ENCODE data around the gene INPP5K. TPM values are rescaled to one million over a fixed set of nuclear protein-coding genes. Genes with fewer than 3 reads are reported as not detected.

INPP5K gene
- total and polyA plus RNA-seq, 10 of the 15 experiments (the other 5 are each of a cell fraction or from before 2014, with no cell fraction given) = 0.58 to 41.2 (median 23.3) TPM

DNA sequence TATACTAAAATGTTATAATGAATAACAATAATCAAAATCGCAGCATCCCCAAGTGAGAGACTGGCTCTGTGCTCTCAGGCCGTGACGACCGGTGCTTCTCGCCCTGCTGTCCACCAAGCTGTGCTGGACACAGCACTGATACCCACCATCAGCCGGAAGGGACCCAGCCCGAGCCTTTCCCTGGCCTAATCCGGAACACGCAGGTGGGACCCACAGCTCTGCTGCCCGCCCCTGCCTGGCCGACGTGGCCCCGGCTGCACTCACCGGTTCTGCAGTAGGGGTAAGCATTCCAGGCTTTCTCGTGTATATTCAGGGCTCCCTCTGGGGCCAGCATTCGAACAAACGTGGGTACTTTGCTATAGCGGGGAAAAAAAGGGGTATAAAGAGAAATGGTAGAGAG is 31.6 kb upstream of the INPP5K start:
- Histone ChIP-seq H3K27ac (ENCODE audit: control insufficient read depth, insufficient read depth) (no peak overlapping the region), H3K27me3 (replicated peaks in 1 of 2; ENCODE audit: control insufficient read depth in 2 of 2, insufficient read depth in 2 of 2, low read length in 1 of 2) (no peaks in the 10 kb centered on the region), H2AFZ (ENCODE audit: control insufficient read depth, low read depth, low read length) (no peak overlapping the region), H3K4me3 (no peak overlapping the region), H3K9ac (ENCODE audit: control insufficient read depth, insufficient read depth, low read length) (no peak overlapping the region), H3K9me3 (replicated peaks; ENCODE audit: control insufficient read depth, insufficient read depth, low read length) (no peaks in the 10 kb centered on the region), H3K79me2 (ENCODE audit: control insufficient read depth, insufficient read depth, low read length) (no peaks in the 10 kb centered on the region; the same call in 1 of the 2 replicates), H3K4me1 (ENCODE audit: control insufficient read depth, insufficient read depth, low read length) (peaks cover 6% of the 10 kb centered on the region), H3K4me2 (ENCODE audit: control insufficient read depth, insufficient read depth) (no peak overlapping the region), H3K36me3 (ENCODE audit: control insufficient read depth in 2 of 2, insufficient read depth in 2 of 2, low read length in 1 of 2) (peaks cover 17 to 19% of the 10 kb centered on the region in 2 experiments), H4K20me1 (ENCODE audit: control insufficient read depth, insufficient read depth) (no peaks in the 10 kb centered on the region)
- ChIA-PET POLR2A (no interaction called here), CTCF (no interaction called here), RAD21 (ENCODE audit: unreplicated experiment) (no interaction called here), SMC1A (ENCODE audit: uncharacterized antibody, unreplicated experiment) (no interaction called here)
- BruUV-seq (replicated peaks) = no TSS peak
- TF ChIP-seq POLR2A (IDR thresholded peaks at IDR 0.05; ENCODE audit: low read depth, low read length) = 0 out of 2 replicates have a peak, but pooled peaks have one; percentile 8
- TF ChIP-seq, protein P1, sequence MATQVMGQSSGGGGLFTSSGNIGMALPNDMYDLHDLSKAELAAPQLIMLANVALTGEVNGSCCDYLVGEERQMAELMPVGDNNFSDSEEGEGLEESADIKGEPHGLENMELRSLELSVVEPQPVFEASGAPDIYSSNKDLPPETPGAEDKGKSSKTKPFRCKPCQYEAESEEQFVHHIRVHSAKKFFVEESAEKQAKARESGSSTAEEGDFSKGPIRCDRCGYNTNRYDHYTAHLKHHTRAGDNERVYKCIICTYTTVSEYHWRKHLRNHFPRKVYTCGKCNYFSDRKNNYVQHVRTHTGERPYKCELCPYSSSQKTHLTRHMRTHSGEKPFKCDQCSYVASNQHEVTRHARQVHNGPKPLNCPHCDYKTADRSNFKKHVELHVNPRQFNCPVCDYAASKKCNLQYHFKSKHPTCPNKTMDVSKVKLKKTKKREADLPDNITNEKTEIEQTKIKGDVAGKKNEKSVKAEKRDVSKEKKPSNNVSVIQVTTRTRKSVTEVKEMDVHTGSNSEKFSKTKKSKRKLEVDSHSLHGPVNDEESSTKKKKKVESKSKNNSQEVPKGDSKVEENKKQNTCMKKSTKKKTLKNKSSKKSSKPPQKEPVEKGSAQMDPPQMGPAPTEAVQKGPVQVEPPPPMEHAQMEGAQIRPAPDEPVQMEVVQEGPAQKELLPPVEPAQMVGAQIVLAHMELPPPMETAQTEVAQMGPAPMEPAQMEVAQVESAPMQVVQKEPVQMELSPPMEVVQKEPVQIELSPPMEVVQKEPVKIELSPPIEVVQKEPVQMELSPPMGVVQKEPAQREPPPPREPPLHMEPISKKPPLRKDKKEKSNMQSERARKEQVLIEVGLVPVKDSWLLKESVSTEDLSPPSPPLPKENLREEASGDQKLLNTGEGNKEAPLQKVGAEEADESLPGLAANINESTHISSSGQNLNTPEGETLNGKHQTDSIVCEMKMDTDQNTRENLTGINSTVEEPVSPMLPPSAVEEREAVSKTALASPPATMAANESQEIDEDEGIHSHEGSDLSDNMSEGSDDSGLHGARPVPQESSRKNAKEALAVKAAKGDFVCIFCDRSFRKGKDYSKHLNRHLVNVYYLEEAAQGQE (IDR thresholded peaks at IDR 0.05; ENCODE audit: low read depth, low read length) = no peak
- intact Hi-C loops (cut with micrococcal nuclease; ENCODE audit: unreplicated experiment) = no loop called here
- WGBS (ENCODE audit: insufficient coverage, insufficient replicate concordance, low lambda C conversion rate, missing lambda C conversion rate) = over 99% methylated on average over 18 of the region's 18 CpGs
- ATAC-seq (no peak), FAIRE-seq (no peak), DNase-seq (ENCODE audit: low read depth, low spot score) (no peak)
- in situ Hi-C loops (cut with MboI) = no loop called here

DNA sequence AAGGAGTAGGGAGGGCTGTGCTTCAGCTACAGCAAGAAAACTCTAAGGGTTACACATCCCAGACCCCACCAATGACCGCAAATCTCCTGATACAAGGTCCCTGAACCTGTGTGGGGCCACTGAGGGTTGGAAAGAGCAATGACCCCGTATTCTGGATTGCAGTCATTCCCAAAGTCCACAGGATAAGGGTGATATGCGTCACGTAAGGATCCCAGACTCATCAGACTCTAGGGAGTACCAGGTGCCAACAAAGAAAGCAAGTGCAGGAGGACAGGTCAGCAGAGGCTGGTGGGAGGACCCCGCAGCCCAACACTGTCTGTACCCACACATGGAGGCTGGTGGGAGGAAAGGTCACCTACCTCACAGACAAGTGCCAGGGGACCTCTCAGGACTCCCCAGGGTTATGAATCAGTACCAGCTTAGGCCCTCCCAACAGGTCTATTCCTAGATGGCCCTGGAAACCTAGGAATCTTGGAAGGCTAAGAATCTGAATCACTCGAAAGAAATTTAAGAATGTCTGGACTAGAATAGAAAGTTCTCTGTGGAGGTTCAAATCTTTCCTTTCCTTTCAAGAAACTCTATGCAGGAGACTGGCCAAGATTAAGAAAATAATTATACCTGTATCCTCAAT is 30.0 kb upstream of the INPP5K start:
- 97% methylated on average over 6 of the region's 6 CpGs for whole genome bisulfite sequencing (ENCODE audit: insufficient coverage, insufficient replicate concordance, low lambda C conversion rate, missing lambda C conversion rate)
- BruUV-seq (replicated peaks) = no TSS peak
- TF ChIP-seq MTA3 (IDR thresholded peaks at IDR 0.05; ENCODE audit: borderline replicate concordance, low read length) = no peak
- TF ChIP-seq, protein P2, sequence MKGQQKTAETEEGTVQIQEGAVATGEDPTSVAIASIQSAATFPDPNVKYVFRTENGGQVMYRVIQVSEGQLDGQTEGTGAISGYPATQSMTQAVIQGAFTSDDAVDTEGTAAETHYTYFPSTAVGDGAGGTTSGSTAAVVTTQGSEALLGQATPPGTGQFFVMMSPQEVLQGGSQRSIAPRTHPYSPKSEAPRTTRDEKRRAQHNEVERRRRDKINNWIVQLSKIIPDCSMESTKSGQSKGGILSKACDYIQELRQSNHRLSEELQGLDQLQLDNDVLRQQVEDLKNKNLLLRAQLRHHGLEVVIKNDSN (IDR thresholded peaks at IDR 0.05; ENCODE audit: borderline replicate concordance, extremely low read length, insufficient read depth, low read depth, low read length) = no peak
- no peak for TF ChIP-seq MEF2A (IDR thresholded peaks at IDR 0.05; ENCODE audit: insufficient read depth, low read depth, low read length)
- TF ChIP-seq ESRRA (IDR thresholded peaks at IDR 0.05; ENCODE audit: low read length) = no peak
- TF ChIP-seq, protein P3, sequence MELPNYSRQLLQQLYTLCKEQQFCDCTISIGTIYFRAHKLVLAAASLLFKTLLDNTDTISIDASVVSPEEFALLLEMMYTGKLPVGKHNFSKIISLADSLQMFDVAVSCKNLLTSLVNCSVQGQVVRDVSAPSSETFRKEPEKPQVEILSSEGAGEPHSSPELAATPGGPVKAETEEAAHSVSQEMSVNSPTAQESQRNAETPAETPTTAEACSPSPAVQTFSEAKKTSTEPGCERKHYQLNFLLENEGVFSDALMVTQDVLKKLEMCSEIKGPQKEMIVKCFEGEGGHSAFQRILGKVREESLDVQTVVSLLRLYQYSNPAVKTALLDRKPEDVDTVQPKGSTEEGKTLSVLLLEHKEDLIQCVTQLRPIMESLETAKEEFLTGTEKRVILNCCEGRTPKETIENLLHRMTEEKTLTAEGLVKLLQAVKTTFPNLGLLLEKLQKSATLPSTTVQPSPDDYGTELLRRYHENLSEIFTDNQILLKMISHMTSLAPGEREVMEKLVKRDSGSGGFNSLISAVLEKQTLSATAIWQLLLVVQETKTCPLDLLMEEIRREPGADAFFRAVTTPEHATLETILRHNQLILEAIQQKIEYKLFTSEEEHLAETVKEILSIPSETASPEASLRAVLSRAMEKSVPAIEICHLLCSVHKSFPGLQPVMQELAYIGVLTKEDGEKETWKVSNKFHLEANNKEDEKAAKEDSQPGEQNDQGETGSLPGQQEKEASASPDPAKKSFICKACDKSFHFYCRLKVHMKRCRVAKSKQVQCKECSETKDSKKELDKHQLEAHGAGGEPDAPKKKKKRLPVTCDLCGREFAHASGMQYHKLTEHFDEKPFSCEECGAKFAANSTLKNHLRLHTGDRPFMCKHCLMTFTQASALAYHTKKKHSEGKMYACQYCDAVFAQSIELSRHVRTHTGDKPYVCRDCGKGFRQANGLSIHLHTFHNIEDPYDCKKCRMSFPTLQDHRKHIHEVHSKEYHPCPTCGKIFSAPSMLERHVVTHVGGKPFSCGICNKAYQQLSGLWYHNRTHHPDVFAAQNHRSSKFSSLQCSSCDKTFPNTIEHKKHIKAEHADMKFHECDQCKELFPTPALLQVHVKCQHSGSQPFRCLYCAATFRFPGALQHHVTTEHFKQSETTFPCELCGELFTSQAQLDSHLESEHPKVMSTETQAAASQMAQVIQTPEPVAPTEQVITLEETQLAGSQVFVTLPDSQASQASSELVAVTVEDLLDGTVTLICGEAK (IDR thresholded peaks at IDR 0.05; ENCODE audit: borderline replicate concordance) = no peak
- TF ChIP-seq HDGF (IDR thresholded peaks at IDR 0.05) = no peak

More for the DNA sequence above, 30.0 kb upstream of the INPP5K start:
- Histone ChIP-seq H3K9ac (ENCODE audit: control insufficient read depth, insufficient read depth, low read length) (no peak overlapping the region), H3K4me2 (ENCODE audit: control insufficient read depth, insufficient read depth) (no peak overlapping the region), H4K20me1 (ENCODE audit: control insufficient read depth, insufficient read depth) (no peaks in the 10 kb centered on the region), H3K27ac (ENCODE audit: control insufficient read depth, insufficient read depth) (no peak overlapping the region), H3K9me3 (replicated peaks; ENCODE audit: control insufficient read depth, insufficient read depth, low read length) (no peaks in the 10 kb centered on the region), H3K4me3 (no peak overlapping the region), H3K79me2 (ENCODE audit: control insufficient read depth, insufficient read depth, low read length) (no peaks in the 10 kb centered on the region), H2AFZ (ENCODE audit: control insufficient read depth, low read depth, low read length) (no peak overlapping the region), H3K27me3 (replicated peaks in 1 of 2; ENCODE audit: control insufficient read depth in 2 of 2, insufficient read depth in 2 of 2, low read length in 1 of 2) (no peaks in the 10 kb centered on the region), H3K4me1 (ENCODE audit: control insufficient read depth, insufficient read depth, low read length) (no peaks in the 10 kb centered on the region), H3K36me3 (ENCODE audit: control insufficient read depth in 2 of 2, insufficient read depth in 2 of 2, low read length in 1 of 2) (peaks cover 21 to 22% of the 10 kb centered on the region in 2 experiments)
- SMC1A ChIA-PET (ENCODE audit: uncharacterized antibody, unreplicated experiment) = no interaction called here
- RAD21 ChIA-PET (ENCODE audit: unreplicated experiment) = interaction anchor here (1.1 kb wide), 1 partner anchor 181 kb away, joined by 3 read pairs; no protein-coding TSS in a partner anchor
- POLR2A ChIA-PET = interaction anchor here (0.6 kb wide), 1 partner anchor 126 kb away, joined by 4 read pairs; no protein-coding TSS in a partner anchor
- FAIRE-seq (no peak), DNase-seq (ENCODE audit: low read depth, low spot score) (no peak), ATAC-seq (no peak)
- in situ Hi-C loops (cut with MboI) (no loop called here), intact Hi-C loops (cut with micrococcal nuclease; ENCODE audit: unreplicated experiment) (no loop called here)
- CTCF ChIA-PET = interaction anchor here (0.6 kb wide), 1 partner anchor 84 kb away, joined by 3 read pairs; no protein-coding TSS in a partner anchor
